Fibroblast of mammary gland (primary cell): ENCODE results near the gene SLC44A5.
"Not testable (repeated sequence)": the region's sequence is repeated elsewhere in the genome, so short reads cannot be mapped to it uniquely, and the experiment has no call there.

Experiments
- DNase-seq: peaks from one replicate; pipeline ENCODE4 v3.0.0-alpha.2; 2010; ENCODE audit warnings: low read depth
- H3K4me3 ChIP-seq: 2 replicates; pipeline ENCODE4 v1.5.1; 2011; ENCODE audit warnings: low read depth, mild to moderate bottlenecking, low read length, moderate library complexity; ENCODE audit not compliant: control insufficient read depth
- TF ChIP-seq, protein P1 (sequence below): conservative IDR thresholded peaks from 2 replicates; pipeline ENCODE4 v1.5.1; 2011; ENCODE audit warnings: low read depth, low read length, inconsistent platforms; ENCODE audit not compliant: control insufficient read depth, insufficient read depth

The SLC44A5 gene

GRCh38 chr1:75276385-75276784 lies 334.5 kb downstream of the SLC44A5 start:
- H3K4me3 ChIP-seq, result no peak overlapping the region
- DNase-seq, result no peak
- TF ChIP-seq, protein P1, sequence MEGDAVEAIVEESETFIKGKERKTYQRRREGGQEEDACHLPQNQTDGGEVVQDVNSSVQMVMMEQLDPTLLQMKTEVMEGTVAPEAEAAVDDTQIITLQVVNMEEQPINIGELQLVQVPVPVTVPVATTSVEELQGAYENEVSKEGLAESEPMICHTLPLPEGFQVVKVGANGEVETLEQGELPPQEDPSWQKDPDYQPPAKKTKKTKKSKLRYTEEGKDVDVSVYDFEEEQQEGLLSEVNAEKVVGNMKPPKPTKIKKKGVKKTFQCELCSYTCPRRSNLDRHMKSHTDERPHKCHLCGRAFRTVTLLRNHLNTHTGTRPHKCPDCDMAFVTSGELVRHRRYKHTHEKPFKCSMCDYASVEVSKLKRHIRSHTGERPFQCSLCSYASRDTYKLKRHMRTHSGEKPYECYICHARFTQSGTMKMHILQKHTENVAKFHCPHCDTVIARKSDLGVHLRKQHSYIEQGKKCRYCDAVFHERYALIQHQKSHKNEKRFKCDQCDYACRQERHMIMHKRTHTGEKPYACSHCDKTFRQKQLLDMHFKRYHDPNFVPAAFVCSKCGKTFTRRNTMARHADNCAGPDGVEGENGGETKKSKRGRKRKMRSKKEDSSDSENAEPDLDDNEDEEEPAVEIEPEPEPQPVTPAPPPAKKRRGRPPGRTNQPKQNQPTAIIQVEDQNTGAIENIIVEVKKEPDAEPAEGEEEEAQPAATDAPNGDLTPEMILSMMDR, result no peak

- TF ChIP-seq, protein P1, result no peak
- H3K4me3 ChIP-seq, result no peak overlapping the region
- no peak for DNase-seq
Measured at GRCh38 chr1:75275631-75276030, 335.3 kb downstream of the SLC44A5 start.

GRCh38 chr1:75274920-75275506 lies 335.9 kb downstream of the SLC44A5 start:
- H3K4me3 ChIP-seq, result no peak overlapping the region
- TF ChIP-seq, protein P1, result no peak
- no peak for DNase-seq

GRCh38 chr1:75273110-75273509 lies 337.8 kb downstream of the SLC44A5 start:
- DNase-seq, result no peak
- no peak overlapping the region for H3K4me3 ChIP-seq
- TF ChIP-seq, protein P1, result no peak

DNA sequence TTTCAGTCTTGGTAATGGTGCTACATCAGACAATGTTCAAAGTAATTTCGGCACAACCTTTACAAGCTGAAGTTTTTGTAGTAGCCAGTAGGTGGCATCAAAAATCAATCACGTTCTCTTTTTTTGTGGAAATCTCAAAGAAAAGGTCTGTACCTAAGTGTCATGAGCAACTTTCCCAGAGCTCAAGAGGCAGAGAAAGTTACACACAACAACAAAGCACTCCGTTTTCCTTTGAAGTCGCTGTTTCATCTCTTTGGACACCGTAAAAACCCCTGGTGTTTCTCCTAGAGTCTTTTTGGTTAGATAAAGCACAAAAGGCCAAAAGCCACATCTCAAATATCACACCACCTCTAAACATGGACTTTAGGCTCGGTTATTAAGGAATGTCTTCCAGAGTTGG lies 345.1 kb downstream of the SLC44A5 start:
- no peak overlapping the region for H3K4me3 ChIP-seq
- DNase-seq, result peak; percentile 19
- TF ChIP-seq, protein P1, result peak; percentile 59

DNA sequence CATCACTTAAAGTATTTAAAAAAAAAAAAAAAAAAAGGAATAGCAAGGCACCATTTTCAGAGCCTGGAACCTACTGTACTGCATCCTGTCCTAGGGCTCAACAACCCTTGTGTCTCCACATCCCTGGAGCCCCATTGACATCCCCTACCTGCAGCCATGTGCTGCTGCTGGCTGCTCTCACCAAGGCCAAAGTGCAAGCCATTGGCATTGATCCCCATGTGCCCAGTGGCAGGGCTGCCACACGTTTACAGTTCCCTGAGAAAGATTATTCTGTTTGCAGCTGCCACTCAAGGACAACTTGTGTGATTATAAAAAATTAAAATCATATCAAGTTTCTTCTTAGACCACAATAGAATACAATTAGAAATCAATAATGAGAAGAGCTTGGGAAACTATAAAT lies 346.8 kb downstream of the SLC44A5 start:
- H3K4me3 ChIP-seq, result no peak overlapping the region
- no peak for DNase-seq
- TF ChIP-seq, protein P1, result no peak

DNA sequence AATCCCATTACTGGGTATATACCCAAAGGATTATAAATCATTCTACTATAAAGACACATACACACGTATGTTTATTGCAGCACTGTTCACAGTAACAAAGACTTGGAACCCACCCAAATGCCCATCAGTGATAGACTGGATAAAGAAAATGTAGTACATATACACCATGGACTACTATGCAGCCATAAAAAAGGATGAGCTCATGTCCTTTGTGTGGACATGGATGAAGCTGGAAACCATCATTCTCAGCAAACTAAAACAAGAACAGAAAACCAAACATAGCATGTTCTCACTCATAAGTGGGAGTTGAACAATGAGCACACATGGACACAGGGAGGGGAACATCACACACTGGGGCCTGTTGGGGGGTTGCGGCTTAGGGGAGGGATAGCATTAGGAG lies 347.3 kb downstream of the SLC44A5 start:
- not testable (repeated sequence) for H3K4me3 ChIP-seq, DNase-seq

- not testable (repeated sequence) for H3K4me3 ChIP-seq, DNase-seq
Measured at GRCh38 chr1:75261946-75262345, 349.0 kb downstream of the SLC44A5 start.
